ENCODE data around the gene MYO9A. TPM values are rescaled to one million over a fixed set of nuclear protein-coding genes. Genes with fewer than 3 reads are reported as not detected.
A peak's percentile ranks its signal among the peaks of the same experiment; 100 is the strongest.

Gene MYO9A
- total RNA-seq, 1 experiment from 2014 or later: 21.4 TPM

- H2BK12ac ChIP-seq (ENCODE audit: insufficient read length, low read depth, low read length): no peak overlapping the region
- H2BK120ac ChIP-seq (ENCODE audit: low read depth, low read length, poor library complexity, severe bottlenecking): no peak overlapping the region
- Mint-ChIP-seq H3K27me3 (ENCODE audit: low read depth) (no peaks in the 10 kb centered on the region), H3K4me1 (no peaks in the 10 kb centered on the region), H3K4me3 (no peak overlapping the region), H3K9me3 (no peaks in the 10 kb centered on the region), H3K27ac (peak overlapping the region in 2 of 3 experiments; percentile 67 to 81; a peak in 3 of 7 replicates), H3K36me3 (ENCODE audit: insufficient read depth in 1 of 3, low read depth in 3 of 3) (peaks cover 0 to 2% (median 0%) of the 10 kb centered on the region in 3 experiments; a peak in 3 of 7 replicates)
- WGBS (ENCODE audit: extremely low coverage, insufficient read length, low lambda C conversion rate): no CpG with 5 or more reads among the region's 2 CpGs
- no peak overlapping the region for H2BK15ac ChIP-seq (ENCODE audit: low read depth, low read length)
- no peak overlapping the region for H3K18ac ChIP-seq (ENCODE audit: insufficient read length, low read depth, low read length)
- H2AFZ ChIP-seq (ENCODE audit: low read length): no peak overlapping the region
- H3K27ac ChIP-seq (ENCODE audit: insufficient read length, low read depth, low read length): no peak overlapping the region
- no peaks in the 10 kb centered on the region for H3K23me2 ChIP-seq (ENCODE audit: insufficient read length, low read depth, low read length, poor library complexity, severe bottlenecking)
- no peak overlapping the region for H2AK5ac ChIP-seq (ENCODE audit: insufficient read length, low read length)
- H3K9me3 ChIP-seq (ENCODE audit: control insufficient read depth, low read depth, low read length): no peaks in the 10 kb centered on the region
- H3K4ac ChIP-seq (ENCODE audit: low read depth, low read length): no peak overlapping the region
- H3K14ac ChIP-seq (ENCODE audit: insufficient read depth, low read length): no peak overlapping the region
- H3K4me2 ChIP-seq (ENCODE audit: insufficient read depth, insufficient read length, low read length): no peak overlapping the region
- no peak for DNase-seq
- H3K56ac ChIP-seq (ENCODE audit: insufficient read length, low read depth, low read length): no peak overlapping the region
- TF ChIP-seq, protein P1, sequence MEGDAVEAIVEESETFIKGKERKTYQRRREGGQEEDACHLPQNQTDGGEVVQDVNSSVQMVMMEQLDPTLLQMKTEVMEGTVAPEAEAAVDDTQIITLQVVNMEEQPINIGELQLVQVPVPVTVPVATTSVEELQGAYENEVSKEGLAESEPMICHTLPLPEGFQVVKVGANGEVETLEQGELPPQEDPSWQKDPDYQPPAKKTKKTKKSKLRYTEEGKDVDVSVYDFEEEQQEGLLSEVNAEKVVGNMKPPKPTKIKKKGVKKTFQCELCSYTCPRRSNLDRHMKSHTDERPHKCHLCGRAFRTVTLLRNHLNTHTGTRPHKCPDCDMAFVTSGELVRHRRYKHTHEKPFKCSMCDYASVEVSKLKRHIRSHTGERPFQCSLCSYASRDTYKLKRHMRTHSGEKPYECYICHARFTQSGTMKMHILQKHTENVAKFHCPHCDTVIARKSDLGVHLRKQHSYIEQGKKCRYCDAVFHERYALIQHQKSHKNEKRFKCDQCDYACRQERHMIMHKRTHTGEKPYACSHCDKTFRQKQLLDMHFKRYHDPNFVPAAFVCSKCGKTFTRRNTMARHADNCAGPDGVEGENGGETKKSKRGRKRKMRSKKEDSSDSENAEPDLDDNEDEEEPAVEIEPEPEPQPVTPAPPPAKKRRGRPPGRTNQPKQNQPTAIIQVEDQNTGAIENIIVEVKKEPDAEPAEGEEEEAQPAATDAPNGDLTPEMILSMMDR (conservative IDR thresholded peaks at IDR 0.05): no peak
- no peak overlapping the region for H3T11ph ChIP-seq (ENCODE audit: low read length)
- H3K79me2 ChIP-seq (ENCODE audit: insufficient read depth, low read length): no peaks in the 10 kb centered on the region
- H2BK5ac ChIP-seq (ENCODE audit: insufficient read length, low read length): no peak overlapping the region
- no peaks in the 10 kb centered on the region for H3K79me1 ChIP-seq (ENCODE audit: insufficient read depth, low read depth, low read length, poor library complexity, severe bottlenecking)
- H4K20me1 ChIP-seq (ENCODE audit: control insufficient read depth, insufficient read depth, insufficient read length): no peaks in the 10 kb centered on the region
- H3K4me1 ChIP-seq (ENCODE audit: insufficient read depth, low read length): no peaks in the 10 kb centered on the region
- H3K27me3 ChIP-seq (ENCODE audit: insufficient read depth, low read length): no peaks in the 10 kb centered on the region
- H3K9ac ChIP-seq (ENCODE audit: extremely low read depth, insufficient read length, low read length): no peak overlapping the region
- H3K23ac ChIP-seq (ENCODE audit: insufficient read length, low read depth, low read length): no peak overlapping the region
- no peak overlapping the region for H4K91ac ChIP-seq (ENCODE audit: insufficient read length, low read depth, low read length)
- no peak overlapping the region for H2BK20ac ChIP-seq (ENCODE audit: low read depth, low read length, poor library complexity, severe bottlenecking)
- H4K5ac ChIP-seq (ENCODE audit: insufficient read length, low read depth, low read length): no peak overlapping the region
- H4K8ac ChIP-seq (replicated peaks; ENCODE audit: insufficient read length, low read depth, low read length): no peak overlapping the region
Measured at GRCh38 chr15:72011302-72011942, 106.5 kb downstream of the MYO9A start.
